ENCODE data around the gene LDB2.

DNA sequence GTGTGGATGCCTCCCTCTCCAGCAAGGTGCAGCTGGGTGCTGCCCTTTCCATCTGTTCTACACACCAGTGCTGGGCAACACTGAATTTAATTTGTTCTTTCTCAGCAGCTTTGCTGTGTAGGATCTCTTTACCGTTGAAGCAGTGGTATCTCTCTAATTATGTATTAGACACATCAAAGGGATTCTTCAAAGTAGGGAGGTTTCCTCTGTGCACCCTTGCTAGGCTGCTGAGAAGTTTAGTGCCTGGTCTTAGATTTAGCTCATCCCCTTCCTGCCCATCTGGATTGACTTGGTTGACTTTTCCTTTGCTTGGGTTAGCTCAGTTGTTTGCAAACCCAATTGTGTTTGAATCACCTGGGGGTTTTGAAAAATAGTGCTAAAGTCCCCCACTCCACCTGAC lies 27.8 kb upstream of the LDB2 start:
- TF ChIP-seq, protein P1, sequence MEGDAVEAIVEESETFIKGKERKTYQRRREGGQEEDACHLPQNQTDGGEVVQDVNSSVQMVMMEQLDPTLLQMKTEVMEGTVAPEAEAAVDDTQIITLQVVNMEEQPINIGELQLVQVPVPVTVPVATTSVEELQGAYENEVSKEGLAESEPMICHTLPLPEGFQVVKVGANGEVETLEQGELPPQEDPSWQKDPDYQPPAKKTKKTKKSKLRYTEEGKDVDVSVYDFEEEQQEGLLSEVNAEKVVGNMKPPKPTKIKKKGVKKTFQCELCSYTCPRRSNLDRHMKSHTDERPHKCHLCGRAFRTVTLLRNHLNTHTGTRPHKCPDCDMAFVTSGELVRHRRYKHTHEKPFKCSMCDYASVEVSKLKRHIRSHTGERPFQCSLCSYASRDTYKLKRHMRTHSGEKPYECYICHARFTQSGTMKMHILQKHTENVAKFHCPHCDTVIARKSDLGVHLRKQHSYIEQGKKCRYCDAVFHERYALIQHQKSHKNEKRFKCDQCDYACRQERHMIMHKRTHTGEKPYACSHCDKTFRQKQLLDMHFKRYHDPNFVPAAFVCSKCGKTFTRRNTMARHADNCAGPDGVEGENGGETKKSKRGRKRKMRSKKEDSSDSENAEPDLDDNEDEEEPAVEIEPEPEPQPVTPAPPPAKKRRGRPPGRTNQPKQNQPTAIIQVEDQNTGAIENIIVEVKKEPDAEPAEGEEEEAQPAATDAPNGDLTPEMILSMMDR (IDR thresholded peaks at IDR 0.05 in 4 of 5, conservative IDR thresholded peaks at IDR 0.05 in 1 of 5): no peak
- TF ChIP-seq POLR2A (IDR thresholded peaks at IDR 0.05): no peak
